SIG-M5 treated with dmso at 0.1 percent for 504 hours (cell line): ENCODE data around the gene SPATA20.
A peak's percentile ranks its signal among the peaks of the same experiment; 100 is the strongest.

Experiments
- DNase-seq: peaks from one replicate; lab custom pipeline; 2025; ENCODE audit not compliant: unreplicated experiment; lab: John Stamatoyannopoulos, UW

Gene SPATA20

GRCh38 chr17:50594128-50594823 is 47.3 kb downstream of the SPATA20 start:
- no peak for DNase-seq

GRCh38 chr17:50594892-50595291 is 47.9 kb downstream of the SPATA20 start:
- DNase-seq = no peak

- no peak for DNase-seq
Measured at GRCh38 chr17:50596191-50597037, 49.4 kb downstream of the SPATA20 start.

GRCh38 chr17:50598487-50598886 is 51.5 kb downstream of the SPATA20 start:
- no peak for DNase-seq

- DNase-seq = no peak
Measured at GRCh38 chr17:50599606-50600005, 52.6 kb downstream of the SPATA20 start.

- DNase-seq = no peak
Measured at GRCh38 chr17:50601823-50602375, 54.9 kb downstream of the SPATA20 start.

- no peak for DNase-seq
Measured at GRCh38 chr17:50602836-50603235, 55.9 kb downstream of the SPATA20 start.

- peak; percentile 21 for DNase-seq
Measured at GRCh38 chr17:50603340-50603739, 56.4 kb downstream of the SPATA20 start.

- no peak for DNase-seq
Measured at GRCh38 chr17:50604513-50604912, 57.5 kb downstream of the SPATA20 start.

GRCh38 chr17:50605429-50605828 is 58.5 kb downstream of the SPATA20 start:
- DNase-seq = no peak
